Measurements from ENCODE around the gene RHOT2. TPM values are rescaled to one million over a fixed set of nuclear protein-coding genes. Genes with fewer than 3 reads are reported as not detected.
A peak's percentile ranks its signal among the peaks of the same experiment; 100 is the strongest.

Gene RHOT2
- total and polyA plus RNA-seq, 2 donors (not counting 3 experiments of a cell fraction or from before 2014, with no cell fraction given), result 106 to 139 TPM

GRCh38 chr16:683396-684070, 15.6 kb downstream of the RHOT2 start:
- H4K20me1 ChIP-seq (replicated peaks; ENCODE audit: control insufficient read depth, extremely low read depth, insufficient read depth, low read length), result no peaks in the 10 kb centered on the region
- peak overlapping the region; percentile 35 for H3K27ac ChIP-seq (ENCODE audit: insufficient read depth, low read depth, low read length)
- TF ChIP-seq POLR2AphosphoS5 (IDR thresholded peaks at IDR 0.05; ENCODE audit: insufficient read depth, low read depth, low read length) (no peak), FOS (IDR thresholded peaks at IDR 0.05; ENCODE audit: borderline replicate concordance, insufficient read depth, low read length) (no peak), MAX (IDR thresholded peaks at IDR 0.05; ENCODE audit: insufficient read depth, insufficient read length) (no peak), GATA2 (IDR thresholded peaks at IDR 0.05; ENCODE audit: insufficient read depth, insufficient read length, low read depth, low read length) (no peak), EZH2 (IDR thresholded peaks at IDR 0.05; ENCODE audit: borderline replicate concordance, low read depth, low read length, severe bottlenecking) (no peak), JUN (IDR thresholded peaks at IDR 0.05; ENCODE audit: borderline replicate concordance, insufficient read depth, insufficient read length, low read depth) (no peak), POLR2A (IDR thresholded peaks at IDR 0.05; ENCODE audit: low read depth, low read length) (no peak)
- peak overlapping the region in 2 of 3 experiments; percentile 5 to 71 for H3K4me3 ChIP-seq (replicated peaks in 1 of 3; ENCODE audit: insufficient read depth in 1 of 3, low read depth in 1 of 3, low read length in 3 of 3)
- ChIA-PET POLR2A (no interaction called here), CTCF (no interaction called here)
- H3K9ac ChIP-seq (replicated peaks; ENCODE audit: extremely low read depth, insufficient read depth, low read length), result no peak overlapping the region
- H3K9me3 ChIP-seq (replicated peaks; ENCODE audit: control insufficient read depth, insufficient read depth, low read length), result no peaks in the 10 kb centered on the region
- FAIRE-seq (no peak), DNase-seq (ENCODE audit: low read depth, low spot score) (no peak)
- H3K4me2 ChIP-seq (ENCODE audit: insufficient read depth, low read length), result peak overlapping the region; percentile 29
- BruUV-seq (replicated peaks), result no TSS peak
- H3K79me2 ChIP-seq (ENCODE audit: control insufficient read depth, insufficient read depth, low read length), result peaks cover 31% of the 10 kb centered on the region
- peaks cover 20% of the 10 kb centered on the region for H3K4me1 ChIP-seq (ENCODE audit: control insufficient read depth, extremely low read depth, insufficient read depth, low read length)
- dilution Hi-C loops (cut with MboI; ENCODE audit: extremely low pct_ligation_motif_present, low sequenced_read_pairs), result no loop called here
- H2AFZ ChIP-seq (ENCODE audit: low read depth, low read length), result no peak overlapping the region
- no peaks in the 10 kb centered on the region for H3K9me1 ChIP-seq (replicated peaks; ENCODE audit: control insufficient read depth, extremely low read depth, insufficient read depth, low read length)
- peaks cover 7 to 22% of the 10 kb centered on the region in 2 experiments for H3K36me3 ChIP-seq (ENCODE audit: control insufficient read depth in 2 of 2, extremely low read depth in 1 of 2, insufficient read depth in 2 of 2, low read length in 2 of 2)
- intact Hi-C loops (cut with micrococcal nuclease), result no loop called here
- no peaks in the 10 kb centered on the region for H3K27me3 ChIP-seq (ENCODE audit: control insufficient read depth in 2 of 2, insufficient read depth in 2 of 2, low read length in 2 of 2)

All from endothelial cell of umbilical vein (primary cell).